HepG2 (cell line): ENCODE data around the gene CORO1C. TPM values are rescaled to one million over a fixed set of nuclear protein-coding genes. Genes with fewer than 3 reads are reported as not detected.

Experiments
- ATAC-seq: fragments of 200-7000 bp; cut with Tn5 transposase; 3 replicates; pipeline ENCODE4 v1.9.1; 2020; ENCODE audit warnings: mild to moderate bottlenecking, moderate library complexity
- BruUV-seq: library from RNA; stranded (reverse); fragments of 400-500 nt; replicated peaks from 2 replicates; lab custom pipeline; 2021; lab: Mats Ljungman, UMichigan
- CTCF ChIA-PET: fragments of 300-600 bp; formaldehyde crosslinking; extraction: SDS; loops from one replicate; lab custom pipeline; 2021; ENCODE audit warnings: low total read pairs, inconsistent platforms, low intra/inter-chr PET ratio; lab: Yijun Ruan, JAX
- POLR2A ChIA-PET: fragments of 350-600 bp; sonication (Branson Sonifier 250); formaldehyde crosslinking; loops from one replicate; lab custom pipeline; 2020; ENCODE audit warnings: antibody characterized with exemption, inconsistent platforms; lab: Yijun Ruan, JAX
- DNase-seq: peaks from one replicate; pipeline ENCODE4 v3.0.0-alpha.2; 2015; ENCODE audit warnings: low spot score
- FAIRE-seq: peaks from 3 replicates; lab custom pipeline; 2011; peaks lifted over from hg19 to GRCh38; lab: Jason Lieb, UNC
- H2AFZ ChIP-seq: one replicate; pipeline ENCODE4 v1.6.1; 2011; ENCODE audit warnings: low read length, inconsistent platforms
- H3K27ac ChIP-seq: fragments of 300-600 bp; 3 replicates; pipeline ENCODE4 v1.8.0; 2011; ENCODE audit warnings: mixed run types, mild to moderate bottlenecking, mixed read lengths, low read length, inconsistent platforms; ENCODE audit not compliant: insufficient read depth; ENCODE audit errors: extremely low read length
- H3K27me3 ChIP-seq, 2 experiments: fragments of 200-600 bp in 1 of 2; 2 replicates in 1 of 2; 3 replicates in 1 of 2; pipeline versions ENCODE4 v1.6.0 to v1.8.0; 2011; ENCODE audit warnings: low read length in 2 of 2, mild to moderate bottlenecking in 2 of 2, moderate library complexity in 2 of 2, inconsistent platforms in 1 of 2; ENCODE audit not compliant: insufficient read depth in 2 of 2, control insufficient read depth in 1 of 2
- H3K36me3 ChIP-seq, 2 experiments: fragments of 200-600 bp in 1 of 2; replicated peaks in 1 of 2; 2 replicates in 1 of 2; 3 replicates in 1 of 2; pipeline versions ENCODE4 v1.5.1 to v1.8.0; 2011; ENCODE audit warnings: low read length in 2 of 2, inconsistent platforms in 1 of 2; ENCODE audit not compliant: insufficient read depth in 2 of 2, control insufficient read depth in 1 of 2
- H3K4me1 ChIP-seq: 2 replicates; pipeline ENCODE4 v1.5.1; 2012; ENCODE audit warnings: low read length, inconsistent platforms; ENCODE audit not compliant: insufficient read depth
- H3K4me2 ChIP-seq: 2 replicates; pipeline ENCODE4 v1.6.0; 2011; ENCODE audit warnings: low read depth, low read length, inconsistent platforms
- H3K4me3 ChIP-seq, 3 experiments: fragments of 200-600 bp in 1 of 3; sonication (generic), shearing (Covaris generic) in 1 of 3; replicated peaks in 1 of 3; 2 replicates each; pipeline ENCODE4 v1.5.1; 2011 to 2016; ENCODE audit warnings: low read length in 3 of 3, inconsistent platforms in 2 of 3, low read depth in 2 of 3, mild to moderate bottlenecking in 2 of 3, control low read depth in 1 of 3, mixed read lengths in 1 of 3; ENCODE audit not compliant: insufficient read depth in 1 of 3
- H3K79me2 ChIP-seq: one replicate; pipeline ENCODE4 v1.6.1; 2011; ENCODE audit warnings: low read length, inconsistent platforms; ENCODE audit not compliant: insufficient read depth
- H3K9ac ChIP-seq: 2 replicates; pipeline ENCODE4 v1.6.0; 2011; ENCODE audit warnings: mild to moderate bottlenecking, low read depth, low read length, inconsistent platforms; ENCODE audit not compliant: insufficient read depth
- H3K9me3 ChIP-seq: 2 replicates; pipeline ENCODE4 v1.5.1; 2012; ENCODE audit warnings: mild to moderate bottlenecking, low read length
- H4K20me1 ChIP-seq: 2 replicates; pipeline ENCODE4 v1.6.0; 2011; ENCODE audit warnings: inconsistent platforms, mild to moderate bottlenecking, low read length, moderate library complexity; ENCODE audit not compliant: insufficient read depth
- ATF7-NPFF ChIP-seq: sonication (generic); formaldehyde crosslinking; IDR thresholded peaks from 2 replicates; pipeline ENCODE4 v1.8.1; 2023; ENCODE audit warnings: mild to moderate bottlenecking, low read depth, missing genetic modification reagents, moderate library complexity
- NR2C2 ChIP-seq: sonication (generic); formaldehyde crosslinking; IDR thresholded peaks from 2 replicates; pipeline ENCODE4 v1.4.0; 2020; ENCODE audit warnings: missing genetic modification reagents, mild to moderate bottlenecking, moderate library complexity, borderline replicate concordance
- PHB2 ChIP-seq: fragments of 450-650 bp; IDR thresholded peaks from 2 replicates; pipeline ENCODE4 v1.6.1; 2018; ENCODE audit not compliant: partially characterized antibody
- PITX1 ChIP-seq: sonication (generic); formaldehyde crosslinking; IDR thresholded peaks from 2 replicates; pipeline ENCODE4 v1.5.1; 2020; ENCODE audit warnings: mild to moderate bottlenecking, missing genetic modification reagents
- RFX1 ChIP-seq: fragments of 450-650 bp; IDR thresholded peaks from 2 replicates; pipeline ENCODE4 v1.6.1; 2017
- TERF1 ChIP-seq: sonication (generic); formaldehyde crosslinking; IDR thresholded peaks from 2 replicates; pipeline ENCODE4 v1.8.0; 2022; ENCODE audit warnings: mild to moderate bottlenecking, missing genetic modification reagents, moderate library complexity
- ZNF274 ChIP-seq: sonication (generic); formaldehyde crosslinking; IDR thresholded peaks from 2 replicates; pipeline ENCODE4 v1.5.1; 2020; ENCODE audit warnings: mild to moderate bottlenecking, missing genetic modification reagents
- ZNF343 ChIP-seq: sonication (generic); formaldehyde crosslinking; IDR thresholded peaks from 2 replicates; pipeline ENCODE4 v1.4.0; 2020; ENCODE audit warnings: mild to moderate bottlenecking, missing genetic modification reagents
- ZNF430 ChIP-seq: sonication (generic); formaldehyde crosslinking; IDR thresholded peaks from 2 replicates; pipeline ENCODE4 v1.9.0; 2021; ENCODE audit warnings: mild to moderate bottlenecking, missing genetic modification reagents
- ZNF570 ChIP-seq: sonication (generic); formaldehyde crosslinking; IDR thresholded peaks from 2 replicates; pipeline ENCODE4 v1.4.0; 2020; ENCODE audit warnings: mild to moderate bottlenecking, missing genetic modification reagents, borderline replicate concordance
- ZNF598 ChIP-seq: sonication (generic); formaldehyde crosslinking; IDR thresholded peaks from 2 replicates; pipeline ENCODE4 v1.5.1; 2020; ENCODE audit warnings: mild to moderate bottlenecking, missing genetic modification reagents, borderline replicate concordance
- ZNF737 ChIP-seq: sonication (generic); formaldehyde crosslinking; IDR thresholded peaks from 2 replicates; pipeline ENCODE4 v1.5.0; 2020; ENCODE audit warnings: missing genetic modification reagents, mild to moderate bottlenecking, borderline replicate concordance
- WGBS: methylation state at CpG from one replicate; pipeline ENCODE4 v1.1.6; 2017; ENCODE audit warnings: low lambda C conversion rate; 5-methylcytosine and 5-hydroxymethylcytosine counted together
- in situ Hi-C: cut with HindIII; loops from 2 replicates; pipeline ENCODE4 v1.10.0; 2017; ENCODE audit warnings: low pct_unique_long_range_greater_than_20kb; ENCODE audit not compliant: extremely low pct_ligation_motif_present
- intact Hi-C: fragments of 100-400 bp; cut with micrococcal nuclease; formaldehyde crosslinking; loops from one replicate; pipeline ENCODE4 v1.10.0; 2022; ENCODE audit not compliant: unreplicated experiment
- polyA plus RNA-seq, 8 experiments: library from polyadenylated mRNA; depleted of rRNA in 3 of 8; stranded (reverse) in 7 of 8; unstranded in 1 of 8; fragments of >200 nt; fragmentation: Illumina TruSeq in 4 of 8; extraction: Trizol in 4 of 8; gene quantifications; 2 replicates each; pipeline versions ENCODE4 v1.2.1 to v1.2.3, GENCODE V29; 2011 to 2016; ENCODE audit warnings: low read depth in 4 of 8, missing spikeins in 1 of 8, mixed read lengths in 1 of 8; ENCODE audit not compliant: insufficient read depth in 1 of 8
- total RNA-seq, 5 experiments: library from RNA; depleted of rRNA; stranded (reverse); fragments of >200 nt; fragmentation: Illumina TruSeq; extraction: Trizol; gene quantifications; 2 replicates each; pipeline ENCODE4 v1.2.3, GENCODE V29; 2016; ENCODE audit warnings: low read depth in 1 of 5
- TF ChIP-seq, protein P1 (sequence below): IDR thresholded peaks from 2 replicates; pipeline ENCODE4 v1.6.1; 2016
- TF ChIP-seq, protein P2 (sequence below): sonication (generic); formaldehyde crosslinking; IDR thresholded peaks from 2 replicates; pipeline ENCODE4 v1.5.0; 2020; ENCODE audit warnings: missing genetic modification reagents, mild to moderate bottlenecking, borderline replicate concordance
- TF ChIP-seq, protein P3 (sequence below): IDR thresholded peaks from 2 replicates; pipeline ENCODE4 v1.6.1; 2016; ENCODE audit warnings: low read depth

The CORO1C gene
- total and polyA plus RNA-seq, 2 of the 13 experiments (the other 11 are each of a cell fraction or from before 2014, with no cell fraction given): 73.7 to 131 TPM

- TF ChIP-seq ZNF570 (CRISPR knock-in tag): no peak
- TF ChIP-seq, protein P1, sequence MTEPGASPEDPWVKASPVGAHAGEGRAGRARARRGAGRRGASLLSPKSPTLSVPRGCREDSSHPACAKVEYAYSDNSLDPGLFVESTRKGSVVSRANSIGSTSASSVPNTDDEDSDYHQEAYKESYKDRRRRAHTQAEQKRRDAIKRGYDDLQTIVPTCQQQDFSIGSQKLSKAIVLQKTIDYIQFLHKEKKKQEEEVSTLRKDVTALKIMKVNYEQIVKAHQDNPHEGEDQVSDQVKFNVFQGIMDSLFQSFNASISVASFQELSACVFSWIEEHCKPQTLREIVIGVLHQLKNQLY (CRISPR knock-in tag): no peak
These were observed 63.3 kb downstream of the CORO1C start (continued) for GRCh38 chr12:108668063-108668462.

DNA sequence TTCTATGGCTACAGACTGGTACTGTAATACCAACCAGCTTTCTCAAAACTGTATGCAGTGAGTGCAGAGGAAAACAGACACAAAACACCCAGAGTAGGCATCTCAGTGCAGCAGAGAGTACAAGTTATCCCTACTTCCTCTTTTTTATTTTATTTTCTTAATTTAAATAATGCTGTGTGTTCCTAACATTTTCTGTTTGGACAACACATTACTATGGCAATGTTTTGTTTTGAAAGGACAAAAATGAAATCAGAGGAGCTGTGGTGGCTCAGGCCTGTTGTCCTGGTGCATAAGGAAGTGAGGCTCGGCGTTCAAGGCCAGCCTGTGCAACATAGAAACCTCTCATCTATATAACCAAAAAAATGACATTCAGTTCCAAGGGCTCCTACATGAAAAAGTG, 64.0 kb downstream of the CORO1C start:
- Histone ChIP-seq H3K4me3 (no peak overlapping the region), H3K36me3 (peaks cover 9 to 13% of the 10 kb centered on the region in 2 experiments), H4K20me1 (0 out of 2 replicates have a peak, but pooled peaks cover 11% of the 10 kb centered on the region), H3K9ac (no peak overlapping the region), H3K27ac (peak overlapping the region; percentile 73), H3K4me1 (peaks cover 54% of the 10 kb centered on the region), H2AFZ (no peak overlapping the region), H3K27me3 (no peaks in the 10 kb centered on the region), H3K4me2 (no peak overlapping the region), H3K79me2 (peaks cover 43% of the 10 kb centered on the region), H3K9me3 (no peaks in the 10 kb centered on the region)
- peak; percentile 12 for DNase-seq
- POLR2A ChIA-PET: interaction anchor here (1.3 to 1.6 kb wide), 3 partner anchors 18 to 63 kb away, joined by 3 to 6 read pairs (median 4); no protein-coding TSS in a partner anchor
- no TSS peak for BruUV-seq
- intact Hi-C loops (loop anchor here (10.0 kb wide), 1 partner anchor 427 kb away; the partner anchor contains the start of genes ALKBH2 and UNG), in situ Hi-C loops (loop anchor here (5.0 kb wide), 1 partner anchor 60 kb away; no protein-coding TSS in a partner anchor)
- no peak for FAIRE-seq
- ATAC-seq: no peak
- CTCF ChIA-PET: no interaction called here
- WGBS: 90% methylated on average over 2 of the region's 2 CpGs
- no peak for TF ChIP-seq TERF1 (CRISPR knock-in tag)
- no peak for TF ChIP-seq RFX1
- no peak for TF ChIP-seq ZNF274
- no peak for TF ChIP-seq PITX1
- TF ChIP-seq, protein P2, sequence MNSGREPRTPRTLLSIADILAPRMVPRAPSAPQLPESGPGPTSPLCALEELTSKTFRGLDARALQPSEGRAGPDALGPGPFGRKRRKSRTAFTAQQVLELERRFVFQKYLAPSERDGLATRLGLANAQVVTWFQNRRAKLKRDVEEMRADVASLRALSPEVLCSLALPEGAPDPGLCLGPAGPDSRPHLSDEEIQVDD (CRISPR knock-in tag): no peak
- no peak for TF ChIP-seq ZNF343 (CRISPR knock-in tag)
- TF ChIP-seq, protein P3, sequence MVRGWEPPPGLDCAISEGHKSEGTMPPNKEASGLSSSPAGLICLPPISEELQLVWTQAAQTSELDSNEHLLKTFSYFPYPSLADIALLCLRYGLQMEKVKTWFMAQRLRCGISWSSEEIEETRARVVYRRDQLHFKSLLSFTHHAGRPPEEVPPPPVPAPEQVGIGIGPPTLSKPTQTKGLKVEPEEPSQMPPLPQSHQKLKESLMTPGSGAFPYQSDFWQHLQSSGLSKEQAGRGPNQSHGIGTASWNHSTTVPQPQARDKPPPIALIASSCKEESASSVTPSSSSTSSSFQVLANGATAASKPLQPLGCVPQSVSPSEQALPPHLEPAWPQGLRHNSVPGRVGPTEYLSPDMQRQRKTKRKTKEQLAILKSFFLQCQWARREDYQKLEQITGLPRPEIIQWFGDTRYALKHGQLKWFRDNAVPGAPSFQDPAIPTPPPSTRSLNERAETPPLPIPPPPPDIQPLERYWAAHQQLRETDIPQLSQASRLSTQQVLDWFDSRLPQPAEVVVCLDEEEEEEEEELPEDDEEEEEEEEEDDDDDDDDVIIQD (CRISPR knock-in tag): no peak
- no peak for TF ChIP-seq ZNF737
- no peak for TF ChIP-seq ZNF430 (CRISPR knock-in tag)
- TF ChIP-seq ATF7-NPFF (CRISPR knock-in tag): no peak
- TF ChIP-seq ZNF598: no peak
- TF ChIP-seq NR2C2 (CRISPR knock-in tag): no peak
- no peak for TF ChIP-seq PHB2
